ENCODE data around the gene KCTD19.

The KCTD19 gene

GRCh38 chr16:67270931-67271338 lies 55.6 kb downstream of the KCTD19 start:
- H3K4me3 ChIP-seq (ENCODE audit: low read length) = no peak overlapping the region
- no peak for DNase-seq (ENCODE audit: low read depth, low spot score)

DNA sequence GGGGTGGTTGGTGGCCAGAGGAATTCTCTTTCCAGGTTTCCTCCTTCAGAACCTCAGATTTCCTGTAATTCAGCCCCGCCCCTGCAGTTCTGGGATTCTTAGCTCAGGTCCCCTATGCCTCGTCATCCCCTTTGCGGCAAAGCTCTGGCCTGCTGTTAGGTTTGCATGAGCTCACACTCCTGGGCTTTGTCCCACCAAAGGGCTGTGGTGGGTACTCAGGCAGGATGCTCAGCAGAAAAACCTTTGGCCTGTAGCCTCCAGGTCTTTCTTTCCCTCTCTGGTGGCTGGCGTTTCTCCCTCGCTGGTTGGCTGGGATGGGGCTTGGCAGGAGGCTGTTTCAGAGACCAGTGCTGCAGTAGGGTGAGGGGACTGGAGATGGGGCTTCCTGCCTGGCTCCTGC lies 56.8 kb downstream of the KCTD19 start:
- no peak for DNase-seq (ENCODE audit: low read depth, low spot score)
- no peak overlapping the region for H3K4me3 ChIP-seq (ENCODE audit: low read length)

- DNase-seq (ENCODE audit: low read depth, low spot score) = no peak
- H3K4me3 ChIP-seq (ENCODE audit: low read length) = no peak overlapping the region
Observed at GRCh38 chr16:67268136-67268579, 58.4 kb downstream of the KCTD19 start.

- H3K4me3 ChIP-seq (ENCODE audit: low read length) = no peak overlapping the region
- no peak for DNase-seq (ENCODE audit: low read depth, low spot score)
Observed at GRCh38 chr16:67265834-67266233, 60.7 kb downstream of the KCTD19 start.

DNA sequence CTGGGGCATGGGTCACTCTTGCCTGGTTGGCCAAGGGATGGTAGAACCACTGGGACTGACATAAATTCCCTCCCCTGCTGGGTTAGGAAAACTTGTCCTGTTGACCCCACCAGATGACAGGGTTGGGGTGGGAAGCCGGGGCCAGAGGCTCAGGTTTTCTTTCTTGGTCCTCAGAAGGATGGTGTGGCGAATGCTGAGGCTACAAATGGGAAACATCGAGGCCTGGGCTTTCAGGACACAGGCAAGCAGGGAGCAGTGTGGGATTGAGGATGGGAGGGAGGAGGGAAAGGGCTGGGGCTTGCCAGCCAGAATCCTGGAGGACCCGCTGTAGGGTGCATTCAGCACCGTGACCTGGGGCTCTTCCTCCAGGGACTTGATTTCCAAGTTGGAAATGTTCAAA lies 61.7 kb downstream of the KCTD19 start:
- DNase-seq (ENCODE audit: low read depth, low spot score) = no peak
- no peak overlapping the region for H3K4me3 ChIP-seq (ENCODE audit: low read length)

DNA sequence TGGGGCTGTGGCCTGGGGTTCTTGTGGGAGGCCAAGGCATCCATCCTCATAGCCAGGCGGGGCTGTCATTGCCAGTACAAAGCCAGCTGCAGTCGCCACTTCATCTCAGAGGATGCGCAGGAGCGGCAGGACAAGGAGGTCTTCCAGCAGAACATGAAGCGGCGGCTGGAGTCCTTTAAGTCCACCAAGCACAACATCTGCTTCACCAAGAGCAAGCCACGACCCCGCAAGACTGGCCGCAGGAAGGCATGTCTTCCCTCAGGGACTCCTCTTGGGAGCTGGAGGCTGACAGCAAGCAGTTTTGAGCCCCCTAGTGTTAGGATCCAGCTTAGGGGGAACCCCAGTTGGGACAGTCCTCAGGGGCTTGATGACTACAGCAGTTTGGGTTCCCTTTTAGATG lies 62.3 kb downstream of the KCTD19 start:
- DNase-seq (ENCODE audit: low read depth, low spot score) = no peak
- H3K4me3 ChIP-seq (ENCODE audit: low read length) = no peak overlapping the region

GRCh38 chr16:67263201-67263600 lies 63.3 kb downstream of the KCTD19 start:
- no peak for DNase-seq (ENCODE audit: low read depth, low spot score)
- no peak overlapping the region for H3K4me3 ChIP-seq (ENCODE audit: low read length)

- H3K4me3 ChIP-seq (ENCODE audit: low read length) = no peak overlapping the region
- DNase-seq (ENCODE audit: low read depth, low spot score) = no peak
Observed at GRCh38 chr16:67260426-67261063, 66.0 kb downstream of the KCTD19 start.

GRCh38 chr16:67259705-67260104 lies 66.8 kb downstream of the KCTD19 start:
- no peak for DNase-seq (ENCODE audit: low read depth, low spot score)
- no peak overlapping the region for H3K4me3 ChIP-seq (ENCODE audit: low read length)

DNA sequence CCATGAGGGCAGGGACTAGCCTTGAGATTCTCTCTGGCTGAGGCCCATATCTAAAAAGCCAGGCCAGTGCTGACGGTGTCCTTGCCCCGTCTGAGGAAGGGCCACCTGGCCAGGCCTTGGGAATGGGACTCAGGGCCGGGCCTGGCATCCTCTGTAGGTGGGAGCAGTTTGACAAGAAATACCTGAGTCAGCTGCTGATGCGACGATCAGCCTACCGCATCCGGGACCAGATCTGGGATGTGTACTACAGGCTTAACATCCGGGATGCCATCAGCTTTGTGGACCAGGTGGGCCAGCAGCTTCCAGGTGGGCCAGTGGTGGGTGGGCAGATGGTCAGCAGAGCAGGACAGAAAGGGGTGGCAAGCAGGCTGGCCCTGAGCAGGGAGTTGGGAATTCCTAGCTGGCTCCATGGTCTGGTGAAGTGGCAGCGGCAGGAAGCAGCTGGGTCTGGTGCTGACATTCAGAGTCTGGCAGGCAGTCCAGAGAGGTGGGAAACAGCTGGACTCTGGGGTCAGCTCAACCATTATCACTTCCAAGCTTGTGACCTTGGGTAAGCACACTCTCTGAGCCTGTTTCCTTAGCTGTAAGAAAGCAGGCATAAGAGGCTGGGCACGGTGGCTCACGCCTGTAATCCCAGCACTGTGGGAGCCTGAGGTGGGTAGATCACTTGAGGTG lies 68.2 kb downstream of the KCTD19 start:
- H3K4me3 ChIP-seq (ENCODE audit: low read length) = no peak overlapping the region
- no peak for DNase-seq (ENCODE audit: low read depth, low spot score)

- no peak for DNase-seq (ENCODE audit: low read depth, low spot score)
- no peak overlapping the region for H3K4me3 ChIP-seq (ENCODE audit: low read length)
Observed at GRCh38 chr16:67257486-67258160, 68.9 kb downstream of the KCTD19 start.

DNA sequence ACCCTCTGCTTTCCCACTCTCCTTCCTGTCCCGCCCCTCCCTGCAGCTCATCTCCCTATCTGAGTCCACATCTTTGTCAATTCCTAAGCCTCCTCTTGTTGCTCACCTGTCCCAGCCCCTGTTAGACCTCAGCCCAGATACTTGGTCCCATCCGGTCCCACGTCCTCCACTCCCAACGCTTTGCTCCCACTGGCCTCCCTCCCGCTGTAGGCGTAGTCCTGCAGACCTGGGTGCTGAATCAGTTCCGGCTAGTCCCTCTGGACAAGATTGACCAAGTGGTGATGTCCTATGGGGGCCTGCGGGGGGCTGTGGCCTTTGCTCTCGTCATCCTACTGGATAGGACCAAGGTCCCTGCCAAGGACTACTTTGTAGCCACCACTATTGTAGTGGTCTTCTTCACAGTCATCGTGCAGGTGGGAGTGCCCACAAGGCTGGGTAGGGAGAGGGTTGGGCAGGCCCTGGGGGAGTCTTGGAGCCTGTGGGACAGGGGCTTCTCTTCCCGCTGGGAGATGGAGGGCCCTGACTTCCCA lies 69.8 kb downstream of the KCTD19 start:
- no peak overlapping the region for H3K4me3 ChIP-seq (ENCODE audit: low read length)
- DNase-seq (ENCODE audit: low read depth, low spot score) = no peak

- H3K4me3 ChIP-seq (ENCODE audit: low read length) = no peak overlapping the region
- no peak for DNase-seq (ENCODE audit: low read depth, low spot score)
Observed at GRCh38 chr16:67255553-67256221, 70.9 kb downstream of the KCTD19 start.

DNA sequence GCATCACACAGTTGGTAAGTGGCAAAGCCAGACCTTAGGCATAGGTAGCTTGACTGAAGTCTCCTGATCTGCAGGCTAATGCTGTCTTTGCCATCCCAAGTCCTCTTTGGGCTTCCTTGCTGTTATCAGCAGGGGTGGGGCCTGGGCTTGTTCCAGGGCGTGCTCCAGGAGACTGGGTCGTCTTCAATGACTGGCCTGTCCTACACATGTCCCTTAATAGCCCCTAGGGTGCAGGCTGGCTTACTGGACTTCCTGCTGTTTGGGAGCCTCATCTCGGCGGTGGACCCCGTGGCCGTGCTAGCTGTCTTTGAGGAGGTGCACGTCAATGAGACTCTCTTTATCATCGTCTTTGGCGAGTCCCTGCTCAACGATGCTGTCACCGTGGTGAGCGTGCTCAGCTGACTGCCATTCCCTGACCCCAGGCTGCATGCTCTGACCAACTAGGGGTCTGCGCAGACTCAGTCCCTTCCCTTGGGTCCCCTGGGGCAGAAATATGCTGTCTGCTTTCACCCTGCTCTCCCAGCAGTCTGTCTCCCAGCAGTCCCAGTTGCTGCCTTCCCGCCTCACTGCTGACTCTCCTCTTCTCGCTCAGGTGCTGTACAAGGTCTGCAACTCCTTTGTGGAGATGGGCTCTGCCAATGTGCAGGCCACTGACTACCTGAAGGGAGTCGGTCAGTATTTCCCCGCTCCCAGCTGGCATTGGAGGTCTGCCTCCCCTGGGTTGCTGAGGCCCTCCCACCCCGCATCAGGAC lies 71.6 kb downstream of the KCTD19 start:
- DNase-seq (ENCODE audit: low read depth, low spot score) = no peak

DNA sequence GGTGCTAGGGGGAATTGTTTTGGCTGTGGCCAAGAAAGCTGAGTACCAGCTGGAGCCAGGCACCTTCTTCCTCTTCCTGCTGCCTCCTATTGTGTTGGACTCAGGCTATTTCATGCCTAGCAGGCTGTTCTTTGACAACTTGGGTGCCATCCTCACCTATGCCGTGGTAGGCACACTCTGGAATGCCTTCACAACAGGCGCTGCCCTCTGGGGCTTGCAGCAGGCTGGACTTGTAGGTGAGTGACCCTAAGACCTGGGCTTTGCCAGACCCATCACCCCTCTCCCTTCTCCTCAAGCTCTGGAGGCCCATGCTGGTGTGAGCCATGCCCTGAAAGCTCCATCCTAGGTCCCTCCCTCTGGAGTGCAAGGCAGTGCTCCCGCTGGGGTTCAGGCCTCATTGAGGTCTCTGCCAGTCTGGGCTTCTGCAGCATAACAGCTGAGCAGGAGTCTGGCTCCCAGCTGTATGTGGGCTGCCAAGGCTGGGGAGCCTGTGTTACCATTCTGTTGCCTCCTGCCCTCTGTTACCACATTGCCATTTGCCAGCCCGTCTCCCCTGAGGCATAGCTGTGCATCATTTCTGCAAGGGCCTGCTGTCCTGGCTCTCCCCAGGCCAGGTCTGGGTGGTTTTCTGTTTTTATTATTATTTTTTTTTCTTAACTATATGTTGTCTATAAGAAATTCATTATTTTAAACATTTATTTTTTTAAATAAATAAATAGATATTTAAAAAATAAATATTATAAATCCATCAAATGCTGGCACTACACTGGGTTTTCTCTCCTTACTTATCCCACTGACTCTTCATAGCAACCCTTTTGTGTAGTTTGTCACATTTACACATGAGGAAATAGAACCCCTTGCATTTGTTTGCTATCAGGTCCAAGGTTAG lies 73.7 kb downstream of the KCTD19 start:
- no peak for DNase-seq (ENCODE audit: low read depth, low spot score)
- no peak overlapping the region for H3K4me3 ChIP-seq (ENCODE audit: low read length)

More for the DNA sequence above, 71.6 kb downstream of the KCTD19 start:
- H3K4me3 ChIP-seq (ENCODE audit: low read length) = no peak overlapping the region

DNA sequence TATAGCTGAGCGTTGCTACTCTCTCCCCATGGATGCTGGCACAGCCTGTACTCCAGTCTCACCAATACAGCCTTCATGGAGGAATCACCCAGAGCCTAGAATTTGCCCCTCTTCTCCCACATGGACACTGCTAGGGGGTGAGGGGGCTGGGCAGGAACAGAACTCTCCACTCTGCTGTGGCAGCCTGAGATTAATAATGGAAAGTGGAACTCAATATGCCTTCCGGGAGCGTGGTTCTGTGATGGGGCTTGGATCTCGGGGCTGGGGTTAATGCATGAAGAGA lies 76.6 kb downstream of the KCTD19 start:
- H3K4me3 ChIP-seq (ENCODE audit: low read length) = no peak overlapping the region
- no peak for DNase-seq (ENCODE audit: low read depth, low spot score)

- no peak for DNase-seq (ENCODE audit: low read depth, low spot score)
- H3K4me3 ChIP-seq (ENCODE audit: low read length) = peak overlapping the region; percentile 18
Observed at GRCh38 chr16:67249178-67250044, 77.1 kb downstream of the KCTD19 start.
